Measurements from ENCODE around the gene DUSP8. TPM values are rescaled to one million over a fixed set of nuclear protein-coding genes. Genes with fewer than 3 reads are reported as not detected.
"Not testable (repeated sequence)": the region's sequence is repeated elsewhere in the genome, so short reads cannot be mapped to it uniquely, and the experiment has no call there.

The DUSP8 gene
- under 1 TPM; 0.22 to 0.23 TPM for total RNA-seq

GRCh38 chr11:1572197-1573076 is at the start of gene DUSP8:
Gene DUSP8, minus strand, starts transcription at chr11:1572271. Its CDS starts 6,445 bp downstream, at chr11:1565826.
- DNase-seq, result peak; percentile 89
- Mint-ChIP-seq H3K27me3 (peaks cover 33% of the 10 kb centered on the region), H3K4me1 (peaks cover 11% of the 10 kb centered on the region), H3K4me3 (no peak within 1 kb of the TSS), H3K27ac (no peak within 1 kb of the TSS), H3K9me3 (no peaks in the 10 kb centered on the region), H3K36me3 (ENCODE audit: low read depth) (no peaks in the 10 kb centered on the region)
- ChIA-PET CTCF (no interaction called here), POLR2A (no interaction called here)

- no peak for DNase-seq
- CTCF ChIA-PET, result no interaction called here
- Mint-ChIP-seq H3K27me3 (peaks cover 7% of the 10 kb centered on the region), H3K4me1 (peaks cover 4% of the 10 kb centered on the region), H3K36me3 (ENCODE audit: low read depth) (no peaks in the 10 kb centered on the region), H3K27ac (no peak overlapping the region), H3K9me3 (no peaks in the 10 kb centered on the region), H3K4me3 (no peak overlapping the region)
- POLR2A ChIA-PET, result no interaction called here
Measured at GRCh38 chr11:1619449-1619848, 47.4 kb upstream of the DUSP8 start.

GRCh38 chr11:1618231-1618630 is 46.2 kb upstream of the DUSP8 start:
- CTCF ChIA-PET, result interaction anchor here (1.2 kb wide), 1 partner anchor 65 kb away, joined by 3 read pairs; no protein-coding TSS in a partner anchor
- Mint-ChIP-seq H3K27me3 (peaks cover 5% of the 10 kb centered on the region), H3K27ac (no peak overlapping the region), H3K9me3 (no peaks in the 10 kb centered on the region), H3K36me3 (ENCODE audit: low read depth) (no peaks in the 10 kb centered on the region), H3K4me1 (peaks cover 4% of the 10 kb centered on the region), H3K4me3 (no peak overlapping the region)
- no peak for DNase-seq
- POLR2A ChIA-PET, result no interaction called here

GRCh38 chr11:1608363-1608762 is 36.3 kb upstream of the DUSP8 start, which contains the start of gene KRTAP5-3:
Gene KRTAP5-3, minus strand, starts transcription at chr11:1608463. Its CDS starts 78 bp downstream, at chr11:1608385.
- no peak for DNase-seq
- peaks cover 5% of the 10 kb centered on the region for H3K4me1 Mint-ChIP-seq
- POLR2A ChIA-PET, result no interaction called here
- H3K36me3 Mint-ChIP-seq (ENCODE audit: low read depth), result no peaks in the 10 kb centered on the region
- no peak within 1 kb of the TSS for H3K27ac Mint-ChIP-seq
- CTCF ChIA-PET, result no interaction called here
- no peak within 1 kb of the TSS for H3K4me3 Mint-ChIP-seq
- H3K27me3 Mint-ChIP-seq, result peaks cover 21% of the 10 kb centered on the region
- H3K9me3 Mint-ChIP-seq, result no peaks in the 10 kb centered on the region

GRCh38 chr11:1607901-1608300 is 35.8 kb upstream of the DUSP8 start:
- H3K36me3 Mint-ChIP-seq (ENCODE audit: low read depth); CTCF ChIA-PET; POLR2A ChIA-PET; H3K4me3 Mint-ChIP-seq; H3K4me1 Mint-ChIP-seq; DNase-seq; H3K27ac Mint-ChIP-seq; H3K9me3 Mint-ChIP-seq: not testable (repeated sequence)
- peaks cover 24% of the 10 kb centered on the region for H3K27me3 Mint-ChIP-seq

- H3K27me3 Mint-ChIP-seq, result peaks cover 27% of the 10 kb centered on the region
- H3K36me3 Mint-ChIP-seq (ENCODE audit: low read depth); POLR2A ChIA-PET; H3K4me3 Mint-ChIP-seq; CTCF ChIA-PET; H3K4me1 Mint-ChIP-seq; DNase-seq; H3K27ac Mint-ChIP-seq; H3K9me3 Mint-ChIP-seq: not testable (repeated sequence)
Measured at GRCh38 chr11:1607156-1607845, 35.2 kb upstream of the DUSP8 start.

- H3K9me3 Mint-ChIP-seq; POLR2A ChIA-PET; H3K4me3 Mint-ChIP-seq; DNase-seq; H3K4me1 Mint-ChIP-seq; H3K36me3 Mint-ChIP-seq (ENCODE audit: low read depth): not testable (repeated sequence)
- peak overlapping the region; percentile 77 for H3K27ac Mint-ChIP-seq
- peaks cover 35% of the 10 kb centered on the region for H3K27me3 Mint-ChIP-seq
- CTCF ChIA-PET, result interaction anchor here (0.6 to 0.7 kb wide), 2 partner anchors 17 to 29 kb away, joined by 3 read pairs; no protein-coding TSS in a partner anchor
Measured at GRCh38 chr11:1605923-1606322, 33.9 kb upstream of the DUSP8 start.

GRCh38 chr11:1604711-1605110 is 32.6 kb upstream of the DUSP8 start:
- no peak for DNase-seq
- no peak overlapping the region for H3K4me3 Mint-ChIP-seq
- POLR2A ChIA-PET, result no interaction called here
- CTCF ChIA-PET, result no interaction called here
- peaks cover 41% of the 10 kb centered on the region for H3K27me3 Mint-ChIP-seq
- H3K27ac Mint-ChIP-seq, result no peak overlapping the region
- no peaks in the 10 kb centered on the region for H3K9me3 Mint-ChIP-seq
- H3K4me1 Mint-ChIP-seq, result peaks cover 5% of the 10 kb centered on the region
- H3K36me3 Mint-ChIP-seq (ENCODE audit: low read depth), result no peaks in the 10 kb centered on the region

GRCh38 chr11:1604181-1604580 is 32.1 kb upstream of the DUSP8 start:
- DNase-seq, result no peak
- Mint-ChIP-seq H3K27ac (no peak overlapping the region), H3K9me3 (no peaks in the 10 kb centered on the region), H3K4me1 (peaks cover 5% of the 10 kb centered on the region), H3K4me3 (no peak overlapping the region), H3K27me3 (peaks cover 45% of the 10 kb centered on the region), H3K36me3 (ENCODE audit: low read depth) (no peaks in the 10 kb centered on the region)
- ChIA-PET POLR2A (no interaction called here), CTCF (no interaction called here)

GRCh38 chr11:1603629-1604028 is 31.6 kb upstream of the DUSP8 start:
- no peak for DNase-seq
- Mint-ChIP-seq H3K4me3 (no peak overlapping the region), H3K9me3 (no peaks in the 10 kb centered on the region), H3K27ac (no peak overlapping the region), H3K36me3 (ENCODE audit: low read depth) (no peaks in the 10 kb centered on the region), H3K27me3 (peaks cover 50% of the 10 kb centered on the region), H3K4me1 (peaks cover 5% of the 10 kb centered on the region)
- ChIA-PET POLR2A (no interaction called here), CTCF (no interaction called here)

GRCh38 chr11:1601663-1602062 is 29.6 kb upstream of the DUSP8 start:
- CTCF ChIA-PET; DNase-seq; H3K4me1 Mint-ChIP-seq; POLR2A ChIA-PET; H3K9me3 Mint-ChIP-seq; H3K27ac Mint-ChIP-seq; H3K4me3 Mint-ChIP-seq; H3K36me3 Mint-ChIP-seq (ENCODE audit: low read depth): not testable (repeated sequence)
- H3K27me3 Mint-ChIP-seq, result peaks cover 45% of the 10 kb centered on the region

- ChIA-PET POLR2A (no interaction called here), CTCF (no interaction called here)
- Mint-ChIP-seq H3K36me3 (ENCODE audit: low read depth) (no peaks in the 10 kb centered on the region), H3K4me3 (no peak overlapping the region), H3K27me3 (peaks cover 46% of the 10 kb centered on the region), H3K4me1 (peaks cover under 1% of the 10 kb centered on the region), H3K27ac (no peak overlapping the region), H3K9me3 (no peaks in the 10 kb centered on the region)
- DNase-seq, result no peak
Measured at GRCh38 chr11:1600626-1601025, 28.6 kb upstream of the DUSP8 start.

- Mint-ChIP-seq H3K9me3 (no peaks in the 10 kb centered on the region), H3K4me3 (no peak overlapping the region), H3K4me1 (peaks cover 7% of the 10 kb centered on the region), H3K27me3 (peaks cover 60% of the 10 kb centered on the region), H3K36me3 (ENCODE audit: low read depth) (no peaks in the 10 kb centered on the region), H3K27ac (no peak overlapping the region)
- CTCF ChIA-PET, result interaction anchor here (0.8 to 1.0 kb wide), 2 partner anchors 24 to 33 kb away, joined by 3 read pairs; no protein-coding TSS in a partner anchor
- no peak for DNase-seq
- POLR2A ChIA-PET, result no interaction called here
Measured at GRCh38 chr11:1598816-1599215, 26.7 kb upstream of the DUSP8 start.

Data from activated CD4-positive, alpha-beta T cell treated with anti-CD3 and anti-CD28 coated beads, Interleukin-2, amount 10 ng/mL, durations not matched to agents 7 days and 5 days (primary cell).